Measurements from ENCODE around the gene PCDHA3.
"Not testable (repeated sequence)": the region's sequence is repeated elsewhere in the genome, so short reads cannot be mapped to it uniquely, and the experiment has no call there.

Gene PCDHA3

DNA sequence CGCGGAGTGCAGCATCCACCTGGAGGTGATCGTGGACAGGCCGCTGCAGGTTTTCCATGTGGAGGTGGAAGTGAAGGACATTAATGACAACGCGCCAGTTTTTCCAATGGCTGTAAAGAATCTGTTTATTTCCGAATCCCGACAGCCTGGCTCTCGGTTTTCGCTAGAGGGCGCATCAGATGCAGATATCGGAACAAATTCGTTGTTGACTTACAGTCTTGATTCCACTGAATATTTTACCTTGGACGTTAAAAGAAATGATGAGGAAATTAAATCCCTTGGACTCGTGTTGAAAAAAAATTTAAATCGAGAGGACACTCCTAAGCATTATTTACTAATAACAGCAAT lies 611 bp downstream of the PCDHA3 start (continued):
- TF ChIP-seq, protein P1, sequence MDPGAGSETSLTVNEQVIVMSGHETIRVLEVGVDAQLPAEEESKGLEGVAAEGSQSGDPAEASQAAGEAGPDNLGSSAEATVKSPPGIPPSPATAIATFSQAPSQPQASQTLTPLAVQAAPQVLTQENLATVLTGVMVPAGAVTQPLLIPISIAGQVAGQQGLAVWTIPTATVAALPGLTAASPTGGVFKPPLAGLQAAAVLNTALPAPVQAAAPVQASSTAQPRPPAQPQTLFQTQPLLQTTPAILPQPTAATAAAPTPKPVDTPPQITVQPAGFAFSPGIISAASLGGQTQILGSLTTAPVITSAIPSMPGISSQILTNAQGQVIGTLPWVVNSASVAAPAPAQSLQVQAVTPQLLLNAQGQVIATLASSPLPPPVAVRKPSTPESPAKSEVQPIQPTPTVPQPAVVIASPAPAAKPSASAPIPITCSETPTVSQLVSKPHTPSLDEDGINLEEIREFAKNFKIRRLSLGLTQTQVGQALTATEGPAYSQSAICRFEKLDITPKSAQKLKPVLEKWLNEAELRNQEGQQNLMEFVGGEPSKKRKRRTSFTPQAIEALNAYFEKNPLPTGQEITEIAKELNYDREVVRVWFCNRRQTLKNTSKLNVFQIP (CRISPR knock-in tag; IDR thresholded peaks at IDR 0.05; ENCODE audit: borderline replicate concordance, low read depth) = no peak
- TF ChIP-seq ZNF70 (CRISPR knock-in tag; IDR thresholded peaks at IDR 0.05) (no peak), TOX (CRISPR knock-in tag; IDR thresholded peaks at IDR 0.05; ENCODE audit: borderline replicate concordance) (no peak)

DNA sequence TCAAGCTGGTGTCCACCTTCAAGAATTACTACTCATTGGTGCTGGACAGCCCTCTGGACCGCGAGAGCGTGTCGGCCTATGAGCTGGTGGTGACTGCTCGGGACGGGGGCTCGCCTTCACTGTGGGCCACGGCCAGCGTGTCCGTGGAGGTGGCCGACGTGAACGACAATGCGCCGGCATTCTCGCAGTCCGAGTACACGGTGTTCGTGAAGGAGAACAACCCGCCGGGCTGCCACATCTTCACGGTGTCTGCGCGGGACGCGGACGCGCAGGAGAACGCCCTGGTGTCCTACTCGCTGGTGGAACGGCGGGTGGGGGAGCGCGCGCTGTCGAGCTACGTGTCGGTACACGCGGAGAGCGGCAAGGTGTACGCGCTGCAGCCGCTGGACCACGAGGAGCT lies 1.5 kb downstream of the PCDHA3 start:
- not testable (repeated sequence) for ATAC-seq

DNA sequence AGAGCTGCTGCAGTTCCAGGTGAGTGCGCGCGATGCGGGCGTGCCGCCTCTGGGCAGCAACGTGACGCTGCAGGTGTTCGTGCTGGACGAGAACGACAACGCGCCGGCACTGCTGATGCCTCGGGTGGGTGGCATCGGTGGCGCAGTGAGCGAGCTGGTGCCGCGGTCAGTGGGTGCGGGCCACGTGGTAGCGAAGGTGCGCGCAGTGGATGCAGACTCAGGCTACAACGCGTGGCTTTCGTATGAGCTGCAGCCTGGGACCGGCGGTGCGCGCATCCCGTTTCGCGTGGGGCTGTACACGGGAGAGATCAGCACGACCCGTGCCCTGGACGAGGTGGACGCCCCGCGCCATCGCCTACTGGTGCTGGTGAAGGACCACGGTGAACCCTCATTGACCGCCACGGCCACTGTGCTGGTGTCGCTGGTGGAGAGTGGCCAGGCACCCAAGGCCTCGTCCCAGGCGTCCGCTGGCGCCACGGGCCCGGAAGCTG lies 2.0 kb downstream of the PCDHA3 start:
- TF ChIP-seq TCF4 (CRISPR knock-in tag; IDR thresholded peaks at IDR 0.05; ENCODE audit: borderline replicate concordance) (no peak), CSDC2 (CRISPR knock-in tag; IDR thresholded peaks at IDR 0.05) (no peak), RARB (CRISPR knock-in tag; IDR thresholded peaks at IDR 0.05) (no peak), ZNF8 (CRISPR knock-in tag; IDR thresholded peaks at IDR 0.05) (no peak)
- ATAC-seq = no peak

DNA sequence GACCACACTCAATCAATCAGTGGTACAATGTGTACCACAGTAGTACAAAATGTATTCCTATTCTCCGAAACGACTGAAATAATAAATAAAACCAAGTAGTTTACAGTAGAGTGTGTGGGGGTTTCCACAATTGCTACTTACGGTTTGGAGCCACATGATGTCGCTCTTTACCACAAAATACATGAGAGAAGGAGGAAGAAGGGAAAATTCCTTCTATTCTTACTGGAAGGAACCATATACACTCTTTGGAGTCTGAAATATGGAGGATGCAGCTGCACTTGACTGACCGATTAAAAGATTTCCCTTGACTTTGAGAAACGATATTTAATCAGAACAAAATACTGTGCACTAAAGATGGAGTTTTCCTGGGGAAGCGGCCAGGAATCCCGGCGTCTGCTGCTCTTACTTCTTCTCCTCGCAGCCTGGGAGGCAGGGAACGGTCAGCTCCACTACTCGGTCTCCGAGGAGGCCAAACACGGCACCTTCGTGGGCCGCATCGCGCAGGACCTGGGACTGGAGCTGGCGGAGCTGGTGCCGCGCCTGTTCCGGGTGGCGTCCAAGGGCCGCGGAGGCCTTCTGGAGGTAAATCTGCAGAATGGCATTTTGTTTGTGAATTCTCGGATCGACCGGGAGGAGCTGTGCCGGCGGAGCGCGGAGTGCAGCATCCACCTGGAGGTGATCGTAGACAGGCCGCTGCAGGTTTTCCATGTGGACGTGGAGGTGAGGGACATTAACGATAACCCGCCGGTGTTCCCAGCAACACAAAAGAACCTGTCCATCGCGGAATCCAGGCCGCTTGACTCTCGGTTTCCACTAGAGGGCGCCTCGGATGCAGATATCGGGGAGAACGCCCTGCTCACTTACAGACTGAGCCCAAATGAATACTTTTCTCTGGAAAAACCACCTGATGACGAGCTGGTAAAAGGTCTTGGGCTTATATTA lies 6.2 kb downstream of the PCDHA3 start, which contains the start of gene PCDHA4:
Gene PCDHA4 (plus strand): TSS at position 235 of the 942 bp plus-strand sequence.
- TF ChIP-seq ZFP30 (CRISPR knock-in tag; IDR thresholded peaks at IDR 0.05) (no peak), SNAI2 (CRISPR knock-in tag; IDR thresholded peaks at IDR 0.05) (no peak), ZFP3 (CRISPR knock-in tag; IDR thresholded peaks at IDR 0.05) (no peak), ESRRG (CRISPR knock-in tag; IDR thresholded peaks at IDR 0.05) (no peak), OSR1 (CRISPR knock-in tag; IDR thresholded peaks at IDR 0.05) (no peak), PPARA (CRISPR knock-in tag; IDR thresholded peaks at IDR 0.05; ENCODE audit: borderline replicate concordance) (no peak), TOX (CRISPR knock-in tag; IDR thresholded peaks at IDR 0.05; ENCODE audit: borderline replicate concordance) (no peak), CSDC2 (CRISPR knock-in tag; IDR thresholded peaks at IDR 0.05) (no peak), ZNF8 (CRISPR knock-in tag; IDR thresholded peaks at IDR 0.05) (no peak)
- TF ChIP-seq, protein P2, sequence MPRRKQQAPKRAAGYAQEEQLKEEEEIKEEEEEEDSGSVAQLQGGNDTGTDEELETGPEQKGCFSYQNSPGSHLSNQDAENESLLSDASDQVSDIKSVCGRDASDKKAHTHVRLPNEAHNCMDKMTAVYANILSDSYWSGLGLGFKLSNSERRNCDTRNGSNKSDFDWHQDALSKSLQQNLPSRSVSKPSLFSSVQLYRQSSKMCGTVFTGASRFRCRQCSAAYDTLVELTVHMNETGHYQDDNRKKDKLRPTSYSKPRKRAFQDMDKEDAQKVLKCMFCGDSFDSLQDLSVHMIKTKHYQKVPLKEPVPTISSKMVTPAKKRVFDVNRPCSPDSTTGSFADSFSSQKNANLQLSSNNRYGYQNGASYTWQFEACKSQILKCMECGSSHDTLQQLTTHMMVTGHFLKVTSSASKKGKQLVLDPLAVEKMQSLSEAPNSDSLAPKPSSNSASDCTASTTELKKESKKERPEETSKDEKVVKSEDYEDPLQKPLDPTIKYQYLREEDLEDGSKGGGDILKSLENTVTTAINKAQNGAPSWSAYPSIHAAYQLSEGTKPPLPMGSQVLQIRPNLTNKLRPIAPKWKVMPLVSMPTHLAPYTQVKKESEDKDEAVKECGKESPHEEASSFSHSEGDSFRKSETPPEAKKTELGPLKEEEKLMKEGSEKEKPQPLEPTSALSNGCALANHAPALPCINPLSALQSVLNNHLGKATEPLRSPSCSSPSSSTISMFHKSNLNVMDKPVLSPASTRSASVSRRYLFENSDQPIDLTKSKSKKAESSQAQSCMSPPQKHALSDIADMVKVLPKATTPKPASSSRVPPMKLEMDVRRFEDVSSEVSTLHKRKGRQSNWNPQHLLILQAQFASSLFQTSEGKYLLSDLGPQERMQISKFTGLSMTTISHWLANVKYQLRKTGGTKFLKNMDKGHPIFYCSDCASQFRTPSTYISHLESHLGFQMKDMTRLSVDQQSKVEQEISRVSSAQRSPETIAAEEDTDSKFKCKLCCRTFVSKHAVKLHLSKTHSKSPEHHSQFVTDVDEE (CRISPR knock-in tag; IDR thresholded peaks at IDR 0.05) = no peak
- TF ChIP-seq, protein P3, sequence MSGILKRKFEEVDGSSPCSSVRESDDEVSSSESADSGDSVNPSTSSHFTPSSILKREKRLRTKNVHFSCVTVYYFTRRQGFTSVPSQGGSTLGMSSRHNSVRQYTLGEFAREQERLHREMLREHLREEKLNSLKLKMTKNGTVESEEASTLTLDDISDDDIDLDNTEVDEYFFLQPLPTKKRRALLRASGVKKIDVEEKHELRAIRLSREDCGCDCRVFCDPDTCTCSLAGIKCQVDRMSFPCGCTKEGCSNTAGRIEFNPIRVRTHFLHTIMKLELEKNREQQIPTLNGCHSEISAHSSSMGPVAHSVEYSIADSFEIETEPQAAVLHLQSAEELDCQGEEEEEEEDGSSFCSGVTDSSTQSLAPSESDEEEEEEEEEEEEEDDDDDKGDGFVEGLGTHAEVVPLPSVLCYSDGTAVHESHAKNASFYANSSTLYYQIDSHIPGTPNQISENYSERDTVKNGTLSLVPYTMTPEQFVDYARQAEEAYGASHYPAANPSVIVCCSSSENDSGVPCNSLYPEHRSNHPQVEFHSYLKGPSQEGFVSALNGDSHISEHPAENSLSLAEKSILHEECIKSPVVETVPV (CRISPR knock-in tag; IDR thresholded peaks at IDR 0.05) = no peak
- peak; percentile 98 for ATAC-seq

DNA sequence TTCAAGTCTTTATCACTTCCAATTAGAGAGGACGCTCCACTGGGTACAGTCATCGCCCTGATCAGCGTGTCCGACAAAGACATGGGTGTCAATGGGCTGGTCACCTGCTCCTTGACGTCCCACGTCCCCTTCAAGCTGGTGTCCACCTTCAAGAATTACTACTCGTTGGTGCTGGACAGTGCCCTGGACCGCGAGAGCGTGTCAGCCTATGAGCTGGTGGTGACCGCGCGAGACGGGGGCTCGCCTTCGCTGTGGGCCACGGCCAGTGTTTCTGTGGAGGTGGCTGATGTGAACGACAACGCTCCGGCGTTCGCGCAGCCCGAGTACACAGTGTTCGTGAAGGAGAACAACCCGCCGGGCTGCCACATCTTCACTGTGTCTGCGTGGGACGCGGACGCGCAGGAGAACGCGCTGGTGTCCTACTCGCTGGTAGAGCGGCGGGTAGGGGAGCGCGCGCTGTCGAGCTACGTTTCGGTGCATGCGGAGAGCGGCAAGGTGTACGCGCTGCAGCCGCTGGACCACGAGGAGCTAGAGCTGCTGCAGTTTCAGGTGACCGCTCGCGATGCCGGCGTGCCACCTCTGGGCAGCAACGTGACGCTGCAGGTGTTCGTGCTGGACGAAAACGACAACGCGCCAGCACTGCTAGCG lies 7.5 kb downstream of the PCDHA3 start:
- not testable (repeated sequence) for ATAC-seq

DNA sequence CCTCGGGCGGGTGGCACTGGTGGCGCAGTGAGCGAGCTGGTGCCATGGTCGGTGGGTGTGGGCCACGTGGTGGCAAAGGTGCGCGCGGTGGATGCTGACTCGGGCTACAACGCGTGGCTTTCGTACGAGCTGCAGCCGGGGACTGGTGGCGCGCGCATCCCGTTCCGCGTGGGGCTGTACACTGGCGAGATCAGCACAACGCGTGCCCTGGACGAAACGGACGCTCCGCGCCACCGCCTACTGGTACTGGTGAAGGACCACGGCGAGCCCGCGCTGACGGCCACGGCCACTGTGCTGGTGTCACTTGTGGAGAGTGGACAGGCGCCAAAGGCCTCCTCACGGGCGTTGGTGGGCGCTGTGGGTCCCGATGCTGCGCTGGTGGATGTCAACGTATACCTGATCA lies 8.0 kb downstream of the PCDHA3 start:
- ATAC-seq = no peak
- no peak for TF ChIP-seq TCF4 (CRISPR knock-in tag; IDR thresholded peaks at IDR 0.05; ENCODE audit: borderline replicate concordance)
